Stimulated activated CD4-positive, alpha-beta T cell treated with anti-CD3 and anti-CD28 coated beads, Interleukin-2, amount 100 ng/mL, for 4 hours (primary cell): ENCODE data around the gene LYST.
"Not testable (repeated sequence)": the region's sequence is repeated elsewhere in the genome, so short reads cannot be mapped to it uniquely, and the experiment has no call there.

ENCODE experiments used
- DNase-seq: peaks from one replicate; pipeline ENCODE4 v3.0.0-alpha.2; 2020; ENCODE audit warnings: low read depth

LYST gene

GRCh38 chr1:235638612-235639011, 228.1 kb downstream of the LYST start:
- not testable (repeated sequence) for DNase-seq

DNA sequence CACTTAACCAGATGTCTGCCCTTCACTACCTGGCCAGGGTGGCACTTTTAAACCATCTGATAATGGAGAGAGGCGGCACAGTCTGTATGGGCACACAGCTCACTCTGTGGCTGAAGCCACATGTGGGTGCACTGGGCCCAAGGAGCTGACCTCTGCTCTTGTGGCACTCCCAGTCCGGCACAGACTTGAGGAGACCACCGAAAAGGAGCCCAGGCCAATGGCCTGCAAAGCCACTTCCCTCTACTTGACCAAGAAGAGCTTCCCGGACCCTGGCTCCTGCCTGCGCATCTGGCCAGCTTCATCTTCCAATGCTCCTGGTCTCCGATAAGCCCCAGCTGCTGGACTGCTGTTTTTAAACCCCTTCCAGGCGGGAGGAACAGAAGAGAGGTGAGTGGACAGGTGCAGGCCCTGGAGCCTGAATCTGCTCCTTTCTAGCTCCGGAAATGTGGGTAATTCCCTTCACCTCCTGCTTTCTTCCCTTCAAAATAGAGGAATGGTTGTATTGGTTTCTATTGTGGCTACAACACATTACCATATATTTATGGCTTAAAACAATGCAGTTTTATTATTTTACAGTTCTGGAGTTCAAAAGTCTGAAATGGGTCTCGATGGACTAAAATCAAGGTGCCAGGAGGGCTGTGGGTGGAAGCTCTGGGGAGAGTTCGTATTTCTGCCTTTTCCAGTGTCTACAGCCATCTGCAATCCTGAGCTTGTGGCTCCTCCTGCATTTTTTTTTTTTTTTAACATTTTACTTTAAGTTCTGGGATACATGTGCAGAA, 228.8 kb downstream of the LYST start:
- no peak for DNase-seq

- DNase-seq: no peak
Measured at GRCh38 chr1:235635938-235636662, 230.6 kb downstream of the LYST start.

DNA sequence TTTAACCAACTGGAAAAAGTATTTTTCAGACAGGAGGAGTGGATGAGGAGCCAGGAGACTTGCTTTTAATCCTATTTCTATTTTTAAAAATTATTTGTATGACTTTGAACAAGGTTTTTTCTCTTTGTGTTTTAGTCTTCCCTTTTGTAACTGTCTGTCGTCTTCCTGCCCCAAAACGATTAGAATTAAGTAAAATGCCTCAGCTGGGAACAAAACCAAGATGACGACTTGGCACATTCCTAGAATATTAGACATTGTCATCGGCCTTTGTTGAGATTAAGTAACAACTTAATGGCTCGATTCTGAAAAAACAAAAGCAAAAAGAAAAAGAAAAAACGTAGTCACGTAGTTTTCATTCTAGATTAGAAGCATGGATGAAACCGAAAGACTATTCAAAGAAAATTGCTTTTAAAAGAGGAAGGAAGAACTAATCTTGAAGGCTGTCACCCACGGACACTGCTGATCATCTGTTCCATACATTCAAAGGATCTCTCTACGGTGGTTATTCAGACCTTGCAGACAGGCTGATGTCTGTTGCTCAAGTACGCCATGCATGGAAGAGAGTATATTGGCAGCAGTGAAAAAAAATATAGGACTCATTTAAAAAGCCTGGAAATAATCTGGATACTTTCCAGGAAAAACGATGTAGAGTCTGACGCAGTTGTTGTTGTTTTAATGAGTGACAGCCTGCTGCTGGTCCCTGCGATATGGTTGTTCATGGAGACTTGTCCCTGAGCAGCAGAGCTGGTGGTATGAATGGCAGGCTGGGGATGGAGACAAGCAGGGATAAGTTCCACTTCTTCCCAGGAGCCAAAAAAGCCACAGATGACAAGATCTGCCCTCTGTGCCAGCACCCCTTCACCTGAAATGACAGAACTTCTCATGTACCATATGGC, 234.0 kb downstream of the LYST start:
- DNase-seq: no peak

GRCh38 chr1:235631816-235632215, 234.9 kb downstream of the LYST start:
- no peak for DNase-seq

GRCh38 chr1:235628316-235629005, 238.2 kb downstream of the LYST start:
- DNase-seq: no peak

- no peak for DNase-seq
Measured at GRCh38 chr1:235625831-235626230, 240.9 kb downstream of the LYST start.

DNA sequence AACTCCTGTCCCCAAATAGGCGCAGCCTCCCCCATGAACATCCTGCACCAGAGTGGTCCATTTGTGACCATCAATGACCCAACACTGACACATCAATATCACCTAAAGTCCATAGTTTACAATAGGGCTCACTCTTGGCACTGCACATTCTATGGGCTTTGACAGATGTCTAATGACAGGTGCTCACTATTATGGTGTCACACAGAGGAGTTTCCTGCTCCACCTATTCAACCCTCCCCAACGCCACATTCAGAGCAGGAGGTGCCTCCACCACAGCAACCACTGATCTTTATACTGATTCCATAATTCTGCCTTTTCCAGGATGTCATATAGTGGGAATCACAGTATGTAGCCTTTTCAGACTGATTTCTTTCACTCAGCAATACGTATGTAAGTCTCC, 241.4 kb downstream of the LYST start:
- no peak for DNase-seq

GRCh38 chr1:235624721-235625333, 241.9 kb downstream of the LYST start:
- no peak for DNase-seq

DNA sequence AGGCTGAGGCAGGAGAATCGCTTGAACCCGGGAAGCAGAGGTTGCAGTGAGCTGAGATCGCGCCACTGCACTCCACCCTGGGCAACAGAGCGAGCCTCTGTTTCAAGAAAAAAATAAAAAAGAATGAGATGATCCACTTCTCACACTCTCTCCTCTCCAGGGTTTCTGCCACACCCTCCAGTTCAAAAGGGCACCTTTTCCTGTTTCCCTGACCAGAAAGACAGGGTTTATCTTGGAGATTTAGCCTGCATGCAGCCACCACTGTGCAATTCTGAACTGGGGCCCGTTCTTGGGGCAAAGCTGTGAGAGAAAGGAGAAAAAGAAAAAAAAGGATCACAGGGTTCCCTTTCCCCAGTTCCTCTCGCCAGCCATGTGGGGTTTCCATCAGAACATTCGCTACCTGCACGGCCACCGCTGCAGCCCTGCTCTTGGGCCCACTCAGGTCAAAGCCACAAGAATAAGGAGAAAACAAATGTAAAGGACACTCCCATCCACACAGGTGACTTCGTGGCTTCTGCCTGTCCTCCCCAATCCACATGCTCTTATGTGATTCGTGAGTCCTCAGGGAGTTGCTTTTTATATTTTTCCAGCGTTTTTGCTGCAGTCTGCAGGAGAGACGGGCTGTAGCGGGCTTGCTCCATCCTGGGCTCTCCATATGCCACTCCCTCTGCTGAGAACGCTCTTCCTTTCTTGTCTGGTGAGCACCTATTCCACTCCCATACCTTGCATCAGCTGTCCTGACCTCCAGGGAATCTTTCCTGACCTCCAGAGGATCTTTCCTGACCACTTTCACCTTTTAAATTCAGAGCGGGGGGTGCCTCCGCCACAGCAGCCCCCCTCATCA, 243.5 kb downstream of the LYST start:
- DNase-seq: no peak

DNA sequence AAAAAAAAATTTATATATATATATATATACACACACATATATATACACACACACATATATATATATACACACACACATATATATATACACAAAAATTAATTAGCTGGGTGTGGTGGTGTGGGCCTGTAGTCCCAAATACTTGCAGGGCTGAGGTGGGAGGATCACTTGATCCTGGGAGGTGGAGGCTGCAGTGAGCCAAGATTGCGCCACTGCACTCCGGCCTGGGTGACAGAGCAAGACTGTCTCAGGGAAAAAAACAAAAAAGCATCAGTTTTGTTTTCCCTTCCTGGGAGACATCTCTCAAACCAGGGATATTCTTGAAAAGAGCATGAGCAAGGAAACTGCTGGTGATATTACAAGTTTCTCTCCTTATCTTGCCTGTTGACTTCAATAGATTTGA, 247.6 kb downstream of the LYST start:
- DNase-seq: not testable (repeated sequence)

- no peak for DNase-seq
Measured at GRCh38 chr1:235617808-235618207, 248.9 kb downstream of the LYST start.

GRCh38 chr1:235617140-235617539, 249.6 kb downstream of the LYST start:
- DNase-seq: no peak

DNA sequence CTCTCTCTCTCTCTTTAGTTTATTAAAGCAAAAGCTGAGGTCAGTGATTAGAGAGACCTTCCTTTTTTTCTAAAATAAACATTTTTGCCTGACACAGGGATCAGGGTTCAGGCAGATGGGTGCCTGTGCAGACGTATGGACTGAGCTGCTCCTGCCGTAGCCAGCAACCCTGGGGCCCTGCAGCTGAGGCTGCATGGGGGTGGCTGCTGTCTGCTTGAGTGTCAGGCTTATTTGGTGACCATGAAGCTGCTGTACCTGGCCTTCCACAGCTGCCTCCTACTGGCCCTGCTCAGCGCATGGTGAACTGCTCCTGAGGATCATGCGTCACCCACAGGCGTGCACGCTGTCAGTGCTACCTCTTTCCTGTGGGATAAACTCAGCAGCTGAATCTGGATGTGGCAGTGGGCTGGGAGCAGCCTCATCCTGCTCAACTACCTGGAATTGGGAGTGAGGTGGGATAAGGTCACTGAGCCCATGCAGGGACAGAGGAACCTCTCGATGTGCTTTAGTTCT, 252.2 kb downstream of the LYST start:
- DNase-seq: no peak

DNA sequence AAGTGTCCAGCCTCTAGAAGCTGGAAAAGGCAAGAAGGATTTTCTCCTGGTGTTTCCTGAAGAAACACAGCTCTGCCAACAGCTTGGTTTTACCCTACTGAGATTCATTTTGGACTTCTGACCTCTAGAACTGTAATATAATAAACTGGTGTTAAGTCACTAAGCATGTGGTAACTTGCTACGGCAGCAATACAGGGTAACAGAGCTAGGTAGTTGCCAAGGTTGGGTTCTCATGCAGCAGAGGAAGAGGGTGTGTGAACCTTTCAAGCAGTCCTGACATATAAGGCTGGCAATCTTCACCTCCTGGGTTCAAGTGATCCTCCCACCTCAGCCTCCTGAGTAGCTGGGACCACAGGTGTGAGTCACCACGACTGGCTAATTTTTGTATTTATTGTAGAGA, 253.1 kb downstream of the LYST start:
- DNase-seq: no peak

DNA sequence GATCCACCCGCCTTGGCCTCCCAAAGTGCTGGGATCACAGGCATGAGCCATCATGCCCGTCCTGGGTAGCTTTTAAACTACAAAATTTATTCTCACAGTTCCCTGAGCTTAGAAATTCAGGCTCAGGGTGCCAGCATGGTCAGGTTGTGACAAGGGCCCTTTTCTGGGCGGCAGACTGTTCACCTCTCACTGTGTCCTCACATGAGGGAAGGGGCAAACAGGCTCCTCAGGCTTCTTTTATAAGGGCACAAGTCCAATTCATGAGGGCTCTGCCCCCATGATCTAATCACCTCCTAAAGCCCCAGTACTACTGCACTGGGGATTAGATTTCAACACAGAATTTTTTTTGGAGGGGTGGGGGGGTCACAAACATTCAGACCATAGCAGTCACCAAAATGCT, 253.9 kb downstream of the LYST start:
- no peak for DNase-seq
